ENCODE data around the gene ZBTB20. TPM values are rescaled to one million over a fixed set of nuclear protein-coding genes. Genes with fewer than 3 reads are reported as not detected.
A peak's percentile ranks its signal among the peaks of the same experiment; 100 is the strongest.

ZBTB20 gene
- total RNA-seq, 1 donor from 2014 or later: 13.9 TPM

DNA sequence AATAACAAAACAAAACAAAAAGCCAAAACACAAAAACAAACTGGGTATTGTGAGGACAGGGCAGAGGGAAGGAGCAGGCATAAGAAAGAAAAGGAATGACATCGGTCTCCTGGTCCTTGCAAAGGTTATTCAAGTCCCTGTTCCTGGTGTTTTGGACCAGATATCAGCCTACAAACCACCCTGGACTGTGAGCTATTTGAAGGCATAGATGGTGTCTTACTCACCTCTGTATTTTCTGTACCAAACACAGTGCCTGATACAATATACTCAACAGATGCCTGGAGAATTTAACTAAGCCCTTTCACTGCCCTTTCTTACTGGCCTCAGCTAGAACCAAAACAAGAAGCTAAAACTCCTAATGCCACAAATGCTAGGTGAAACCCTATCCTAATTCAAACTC is 656.3 kb downstream of the ZBTB20 start:
- no peak for DNase-seq (ENCODE audit: low read depth in 2 of 2)

DNA sequence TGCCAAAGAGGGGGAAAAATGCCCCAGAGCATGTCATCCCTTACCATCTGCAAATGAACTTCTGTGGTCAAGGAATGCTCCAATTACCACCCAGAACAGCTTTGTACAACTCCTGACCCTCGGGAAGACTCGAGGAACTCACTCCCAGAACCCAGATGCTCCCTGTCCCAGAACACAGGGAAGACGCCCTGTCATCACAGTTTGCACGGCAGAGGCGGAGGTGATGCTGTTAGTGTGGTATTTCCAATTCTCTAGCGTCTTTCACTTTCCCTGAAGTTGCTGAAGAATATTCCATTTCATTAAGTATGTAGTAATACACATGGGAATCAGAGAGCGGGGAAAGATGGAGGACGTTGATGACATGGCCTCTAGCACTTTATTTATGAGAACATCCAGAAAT is 659.6 kb downstream of the ZBTB20 start:
- DNase-seq (ENCODE audit: low read depth in 2 of 2): no peak

DNA sequence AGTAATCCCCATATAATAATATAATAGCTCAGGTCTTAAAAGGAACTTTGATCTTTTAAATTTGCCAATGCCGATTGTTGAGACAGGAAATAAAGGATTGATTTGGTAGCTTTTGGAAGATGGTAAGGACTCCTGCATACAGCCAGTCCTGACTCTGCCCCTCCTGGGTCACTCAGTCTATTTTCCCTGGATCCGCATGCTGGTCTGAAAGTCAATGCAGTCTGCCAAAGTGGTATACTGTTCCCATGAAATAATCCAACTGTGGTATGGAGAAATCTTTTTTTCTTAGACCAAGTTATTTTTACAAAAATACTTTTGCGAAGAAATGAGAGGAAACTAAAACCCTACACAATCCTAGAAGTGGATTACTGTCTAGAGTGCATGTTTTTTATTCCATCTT is 662.2 kb downstream of the ZBTB20 start:
- DNase-seq (ENCODE audit: low read depth in 2 of 2): no peak

DNA sequence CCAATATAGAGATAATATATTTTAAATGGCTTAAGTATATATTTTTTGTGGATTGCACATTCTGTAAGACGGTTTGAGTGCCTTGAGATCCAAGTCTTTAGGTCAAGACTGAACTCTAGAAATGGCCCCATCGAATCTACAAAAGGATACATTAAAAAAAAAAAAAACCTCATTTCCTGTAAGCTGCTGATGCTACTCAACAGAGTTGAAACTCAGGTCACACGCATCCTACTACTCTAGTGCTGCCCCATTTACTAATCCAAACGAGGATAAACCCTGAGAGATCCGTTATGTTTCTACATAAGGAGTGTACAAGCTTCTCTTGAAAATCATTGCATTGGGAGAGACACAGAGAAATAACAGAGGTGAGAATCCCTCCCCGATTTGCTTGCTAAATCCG is 666.0 kb downstream of the ZBTB20 start:
- DNase-seq (ENCODE audit: low read depth in 2 of 2): peak in 1 of 2 donors; percentile 5

DNA sequence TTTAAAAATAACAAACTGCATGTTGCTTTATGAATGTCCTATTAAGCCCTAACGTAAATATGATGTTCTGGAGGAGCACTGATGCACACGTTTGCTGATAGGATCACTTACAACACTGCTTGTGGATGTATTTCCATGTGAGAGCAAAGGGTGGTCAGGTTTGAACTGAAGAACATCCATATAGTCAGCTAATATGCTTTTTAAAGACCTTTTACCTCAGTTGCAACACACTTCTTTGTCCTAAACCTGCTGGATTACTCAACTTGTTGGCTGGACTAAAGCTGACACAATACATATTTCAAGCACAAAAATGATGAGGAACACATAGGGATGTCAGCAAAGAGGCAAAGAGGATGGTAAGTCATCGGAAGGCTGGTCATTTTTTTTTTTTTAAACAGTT is 666.6 kb downstream of the ZBTB20 start:
- peak in 1 of 2 donors; percentile 26 for DNase-seq (ENCODE audit: low read depth in 2 of 2)

GRCh38 chr3:114478801-114479200 is 668.3 kb downstream of the ZBTB20 start:
- no peak for DNase-seq (ENCODE audit: low read depth in 2 of 2)

- no peak for DNase-seq (ENCODE audit: low read depth in 2 of 2)
Measured at GRCh38 chr3:114476511-114476910, 670.6 kb downstream of the ZBTB20 start.

DNA sequence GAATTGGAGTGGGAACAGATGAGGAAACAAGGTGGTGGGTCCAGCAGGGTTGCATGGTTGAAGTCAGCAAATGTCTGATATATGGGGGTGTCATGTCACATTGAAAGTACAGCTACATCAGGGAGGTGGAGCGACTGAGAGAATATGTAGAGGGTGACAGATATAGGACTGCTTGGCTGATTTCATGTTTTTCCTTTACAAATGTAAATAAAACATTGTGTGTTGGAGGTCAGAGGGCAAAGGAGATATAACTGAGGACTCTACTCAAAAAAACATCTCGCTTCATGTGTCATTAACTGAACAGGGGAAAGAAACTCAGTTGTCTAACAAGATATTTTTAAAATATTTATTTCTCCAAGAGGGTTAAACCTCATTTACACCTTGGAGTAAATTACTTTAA is 675.6 kb downstream of the ZBTB20 start:
- DNase-seq (ENCODE audit: low read depth in 2 of 2): no peak

DNA sequence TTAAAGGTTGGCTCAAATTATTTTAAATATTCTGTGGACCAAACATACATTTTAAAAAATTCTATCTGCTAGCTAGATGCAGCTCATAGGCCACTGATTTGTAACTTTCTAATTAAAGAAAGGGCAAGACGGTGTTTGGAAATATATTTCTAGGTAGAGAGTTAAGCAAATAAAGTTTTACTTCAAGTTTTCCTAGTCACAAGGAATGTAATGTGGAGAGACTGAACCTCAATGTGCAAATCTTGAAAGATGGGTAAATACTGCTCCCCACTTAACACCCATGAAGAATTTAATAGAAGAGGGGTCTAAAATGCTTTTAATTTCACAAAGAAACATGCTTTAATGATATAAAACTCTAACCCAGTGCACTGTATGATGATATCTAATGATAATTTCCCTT is 678.0 kb downstream of the ZBTB20 start:
- DNase-seq (ENCODE audit: low read depth in 2 of 2): no peak

- DNase-seq (ENCODE audit: low read depth in 2 of 2): no peak
Measured at GRCh38 chr3:114466816-114467215, 680.3 kb downstream of the ZBTB20 start.

DNA sequence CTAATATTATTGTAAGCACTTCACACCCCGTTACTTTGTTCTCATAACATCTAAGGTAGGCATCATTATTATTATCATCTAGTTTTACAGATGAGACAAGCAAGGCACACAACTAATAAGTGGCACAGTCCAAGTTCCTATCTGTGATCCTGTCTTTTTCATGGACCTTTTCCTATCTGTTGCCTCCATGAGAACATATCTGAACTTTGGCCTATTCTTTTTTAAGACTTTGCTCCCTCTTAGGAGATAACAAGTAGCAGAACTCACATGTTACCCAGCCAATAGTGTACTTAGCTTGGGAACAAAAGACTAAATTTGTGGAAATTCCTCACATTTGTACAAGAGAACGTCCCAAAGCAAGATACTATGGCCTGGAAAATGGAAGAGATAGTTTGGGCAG is 680.8 kb downstream of the ZBTB20 start:
- DNase-seq (ENCODE audit: low read depth in 2 of 2): no peak

DNA sequence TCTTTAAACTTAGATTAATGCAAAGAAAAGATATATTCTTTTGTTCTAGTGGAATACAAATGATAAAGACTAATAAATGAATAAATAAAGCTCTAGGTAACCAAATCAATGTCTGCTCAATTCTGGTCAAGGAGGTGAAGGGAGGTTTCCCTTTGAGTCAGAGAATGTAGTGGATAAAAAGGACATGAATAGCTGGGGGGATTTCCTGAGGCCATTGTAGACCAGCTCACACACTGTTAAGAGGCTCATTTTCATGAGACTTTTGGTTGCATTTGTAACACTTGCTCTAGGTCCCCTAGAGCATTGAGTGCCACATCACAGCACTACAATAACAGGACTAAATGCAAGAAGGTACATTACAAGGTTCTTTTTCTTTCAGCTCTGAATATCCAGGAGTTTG is 682.5 kb downstream of the ZBTB20 start:
- DNase-seq (ENCODE audit: low read depth in 2 of 2): no peak

- no peak for DNase-seq (ENCODE audit: low read depth in 2 of 2)
Measured at GRCh38 chr3:114462750-114463149, 684.3 kb downstream of the ZBTB20 start.

- DNase-seq (ENCODE audit: low read depth in 2 of 2): no peak
Measured at GRCh38 chr3:114460459-114460858, 686.6 kb downstream of the ZBTB20 start.

GRCh38 chr3:114456742-114457141 is 690.3 kb downstream of the ZBTB20 start:
- DNase-seq (ENCODE audit: low read depth in 2 of 2): no peak

DNA sequence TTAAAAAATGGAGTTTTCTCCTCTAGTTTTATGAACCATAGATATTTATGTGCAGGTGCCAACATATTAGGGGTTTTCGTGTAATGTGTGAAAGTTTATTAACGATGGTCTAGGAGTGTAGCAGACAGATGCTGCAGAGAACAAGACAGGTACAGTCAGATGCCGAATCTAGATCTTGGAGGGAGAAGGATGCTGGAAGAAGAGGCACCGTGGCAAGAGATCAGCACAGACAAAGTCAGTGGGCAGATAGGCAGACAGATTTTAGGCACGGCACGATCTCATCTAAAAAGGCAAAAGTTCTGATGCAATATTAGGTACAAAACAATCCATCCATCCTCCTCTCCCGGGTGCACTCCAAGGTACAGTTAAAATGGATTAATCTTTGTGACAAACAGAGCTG is 691.7 kb downstream of the ZBTB20 start:
- no peak for DNase-seq (ENCODE audit: low read depth in 2 of 2)

GRCh38 chr3:114454551-114455251 is 692.4 kb downstream of the ZBTB20 start:
- DNase-seq (ENCODE audit: low read depth in 2 of 2): peak; percentile 12 to 38

DNA sequence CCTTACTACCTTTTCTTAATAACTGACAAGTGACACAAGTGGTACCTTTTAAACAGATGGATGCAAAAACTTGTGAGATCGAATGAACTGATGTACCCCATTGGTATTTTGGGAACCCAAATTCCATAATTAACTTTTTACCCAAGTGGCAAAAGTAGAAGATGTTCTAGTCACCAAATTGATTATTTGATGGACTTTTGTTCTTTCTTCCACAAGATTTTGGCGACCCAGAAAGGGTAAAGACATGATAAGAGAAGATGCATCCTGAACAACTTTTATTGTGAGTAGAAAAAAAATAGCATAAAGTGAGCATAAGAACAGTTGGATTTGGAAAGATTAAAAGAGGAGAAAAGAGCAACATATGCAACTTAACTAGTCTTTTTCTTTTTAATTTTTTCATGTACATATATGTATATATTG is 693.7 kb downstream of the ZBTB20 start:
- DNase-seq (ENCODE audit: low read depth in 2 of 2): no peak

DNA sequence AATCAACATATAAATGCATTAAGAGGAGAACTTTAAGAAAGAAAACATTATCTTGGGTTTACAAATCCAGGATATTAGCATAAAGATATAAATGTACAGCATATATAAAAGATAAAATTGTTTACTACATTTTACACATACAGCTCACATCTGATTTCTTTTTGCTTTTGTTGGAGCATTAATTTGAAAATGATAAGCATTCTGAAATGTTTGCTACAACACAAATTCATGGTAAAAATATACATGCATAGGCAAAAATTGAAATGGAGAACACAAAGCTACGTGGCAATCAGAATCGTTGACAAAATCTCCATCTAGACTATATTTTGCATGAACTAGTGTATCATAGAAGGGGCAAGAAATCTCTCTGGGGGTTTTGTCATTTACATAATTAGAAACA is 694.2 kb downstream of the ZBTB20 start:
- no peak for DNase-seq (ENCODE audit: low read depth in 2 of 2)

GRCh38 chr3:114452256-114452655 is 694.8 kb downstream of the ZBTB20 start:
- no peak for DNase-seq (ENCODE audit: low read depth in 2 of 2)

DNA sequence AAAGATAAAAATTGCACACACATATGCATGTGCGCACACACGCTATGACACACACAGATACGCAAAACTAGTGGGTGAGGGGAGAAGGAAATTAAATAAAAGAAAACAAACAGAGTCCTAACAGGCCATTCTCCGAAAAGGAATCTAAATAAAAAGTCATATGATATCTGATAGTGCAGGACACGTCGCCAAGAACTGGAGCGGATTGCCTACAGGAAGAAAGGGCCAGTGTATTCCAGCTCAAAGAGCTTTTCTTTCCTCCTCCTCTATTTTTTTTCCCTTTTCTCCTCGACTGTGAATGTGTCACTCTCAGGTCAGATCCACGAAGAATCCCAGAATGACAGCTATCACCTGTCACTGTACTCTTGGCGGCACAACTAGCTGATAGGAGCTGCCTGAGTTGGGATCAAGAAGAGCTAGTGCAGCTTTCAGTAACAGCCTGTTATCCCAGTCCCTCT is 695.5 kb downstream of the ZBTB20 start:
- DNase-seq (ENCODE audit: low read depth in 2 of 2): peak; percentile 32 to 50

DNA sequence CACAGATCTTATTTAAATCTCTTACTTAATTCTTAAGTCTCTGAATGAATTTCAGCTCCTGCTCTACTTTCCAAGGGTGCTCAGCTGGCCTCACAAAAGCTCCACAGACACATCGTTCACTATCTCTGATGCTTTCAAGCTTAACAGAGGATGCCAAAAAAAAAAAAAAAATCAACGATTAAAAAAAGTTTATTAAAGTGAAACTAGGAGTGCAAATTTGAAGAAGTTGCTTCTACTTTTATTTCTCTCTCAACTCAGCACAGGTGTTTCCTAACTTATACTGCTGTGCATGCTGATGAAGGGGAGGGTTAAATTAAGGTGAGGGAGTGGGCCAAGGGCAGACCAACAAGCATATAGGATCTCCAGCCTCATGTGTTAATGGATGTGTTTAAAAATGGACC is 696.0 kb downstream of the ZBTB20 start:
- DNase-seq (ENCODE audit: low read depth in 2 of 2): peak in 1 of 2 donors; percentile 14

DNA sequence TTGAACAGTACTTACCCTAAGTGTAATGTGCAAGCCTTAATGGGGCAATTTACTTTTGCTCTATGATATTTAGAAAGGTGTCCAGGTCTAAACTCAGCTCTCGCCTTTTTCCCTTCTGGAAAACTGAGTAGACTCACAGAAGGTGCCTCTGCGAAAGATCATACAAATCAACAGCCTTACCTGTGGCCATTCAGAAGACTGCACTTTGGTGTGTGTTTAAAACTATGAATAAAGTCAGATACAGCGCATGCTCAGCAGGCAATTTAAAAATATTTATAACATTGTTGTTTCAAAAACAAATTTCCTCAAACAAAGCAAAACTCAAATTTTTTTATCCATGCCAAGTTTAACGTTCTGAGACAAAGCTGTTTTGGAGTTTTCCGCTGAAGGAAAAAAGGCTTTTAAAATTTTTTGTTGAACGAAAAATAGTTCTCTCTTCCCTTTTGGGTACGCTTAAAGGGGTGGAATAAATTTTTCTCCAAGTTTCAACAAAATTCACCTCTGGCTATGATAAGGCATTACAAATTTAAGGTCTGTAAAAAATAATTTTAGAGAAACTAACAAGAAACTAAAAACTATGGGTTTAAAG is 697.0 kb downstream of the ZBTB20 start:
- DNase-seq (ENCODE audit: low read depth in 2 of 2): peak in 1 of 2 donors; percentile 12
